ENCODE measurements around the gene PRKCE. TPM values are rescaled to one million over a fixed set of nuclear protein-coding genes. Genes with fewer than 3 reads are reported as not detected.

PRKCE gene
- total RNA-seq, 2 donors from 2014 or later: 10.4 to 13.8 TPM

- DNase-seq (ENCODE audit: low spot score in 2 of 2) (no peak), ATAC-seq (no peak)
- Mint-ChIP-seq H3K9me3 (peaks cover 4 to 10% of the 10 kb centered on the region in 2 donors), H3K27ac (no peak overlapping the region), H3K36me3 (peaks cover 7 to 9% of the 10 kb centered on the region in 2 donors)
These were observed 92.3 kb downstream of the PRKCE start for GRCh38 chr2:45743531-45744396.

- H3K27ac Mint-ChIP-seq: no peak overlapping the region
- peaks cover 7 to 9% of the 10 kb centered on the region in 2 donors for H3K36me3 Mint-ChIP-seq
- ATAC-seq (no peak), DNase-seq (ENCODE audit: low spot score in 2 of 2) (no peak)
- peaks cover 4 to 10% of the 10 kb centered on the region in 2 donors for H3K9me3 Mint-ChIP-seq
These were observed 93.8 kb downstream of the PRKCE start for GRCh38 chr2:45745231-45745630.

- H3K27ac Mint-ChIP-seq: no peak overlapping the region
- ATAC-seq: no peak
- H3K9me3 Mint-ChIP-seq: peaks cover 4 to 10% of the 10 kb centered on the region in 2 donors
- no peak for DNase-seq (ENCODE audit: low spot score in 2 of 2)
- H3K36me3 Mint-ChIP-seq: peaks cover 7 to 9% of the 10 kb centered on the region in 2 donors
These were observed 95.4 kb downstream of the PRKCE start for GRCh38 chr2:45746888-45747287.

- H3K27ac Mint-ChIP-seq: no peak overlapping the region
- peaks cover 4 to 10% of the 10 kb centered on the region in 2 donors for H3K9me3 Mint-ChIP-seq
- ATAC-seq: no peak
- H3K36me3 Mint-ChIP-seq: peaks cover 7 to 9% of the 10 kb centered on the region in 2 donors
- no peak for DNase-seq (ENCODE audit: low spot score in 2 of 2)
These were observed 95.9 kb downstream of the PRKCE start for GRCh38 chr2:45747363-45747762.

GRCh38 chr2:45748239-45748638, 96.8 kb downstream of the PRKCE start:
- DNase-seq (ENCODE audit: low spot score in 2 of 2) (no peak), ATAC-seq (no peak)
- Mint-ChIP-seq H3K36me3 (peaks cover 7 to 9% of the 10 kb centered on the region in 2 donors), H3K9me3 (peaks cover 4 to 10% of the 10 kb centered on the region in 2 donors), H3K27ac (no peak overlapping the region)

GRCh38 chr2:45750001-45750400, 98.5 kb downstream of the PRKCE start:
- H3K36me3 Mint-ChIP-seq: peaks cover 7 to 9% of the 10 kb centered on the region in 2 donors
- peaks cover 4 to 10% of the 10 kb centered on the region in 2 donors for H3K9me3 Mint-ChIP-seq
- DNase-seq (ENCODE audit: low spot score in 2 of 2): no peak
- H3K27ac Mint-ChIP-seq: peak overlapping the region; percentile 91 to 92
- peak in 1 of 2 donors; percentile 2 for ATAC-seq

- DNase-seq (ENCODE audit: low spot score in 2 of 2) (no peak), ATAC-seq (peak; percentile 96 to 98)
- Mint-ChIP-seq H3K27ac (peak overlapping the region; percentile 91 to 92), H3K9me3 (peaks cover 4 to 10% of the 10 kb centered on the region in 2 donors), H3K36me3 (peaks cover 7 to 9% of the 10 kb centered on the region in 2 donors)
These were observed 99.0 kb downstream of the PRKCE start for GRCh38 chr2:45750484-45750883.

- Mint-ChIP-seq H3K27ac (no peak overlapping the region), H3K9me3 (no peaks in the 10 kb centered on the region), H3K36me3 (no peaks in the 10 kb centered on the region)
- ATAC-seq: no peak
- no peak for DNase-seq (ENCODE audit: low spot score in 2 of 2)
These were observed 101.9 kb downstream of the PRKCE start for GRCh38 chr2:45753381-45753780.

- H3K36me3 Mint-ChIP-seq: no peaks in the 10 kb centered on the region
- no peaks in the 10 kb centered on the region for H3K9me3 Mint-ChIP-seq
- ATAC-seq: no peak
- no peak overlapping the region for H3K27ac Mint-ChIP-seq
- DNase-seq (ENCODE audit: low spot score in 2 of 2): no peak
These were observed 102.9 kb downstream of the PRKCE start for GRCh38 chr2:45754131-45755010.

GRCh38 chr2:45755585-45756335, 104.3 kb downstream of the PRKCE start:
- Mint-ChIP-seq H3K27ac (peak overlapping the region in 1 of 2 donors; percentile 25), H3K9me3 (no peaks in the 10 kb centered on the region), H3K36me3 (no peaks in the 10 kb centered on the region)
- ATAC-seq: no peak
- DNase-seq (ENCODE audit: low spot score in 2 of 2): no peak

- Mint-ChIP-seq H3K27ac (no peak overlapping the region), H3K36me3 (no peaks in the 10 kb centered on the region), H3K9me3 (no peaks in the 10 kb centered on the region)
- DNase-seq (ENCODE audit: low spot score in 2 of 2): no peak
- ATAC-seq: no peak
These were observed 106.5 kb downstream of the PRKCE start for GRCh38 chr2:45758018-45758417.

GRCh38 chr2:45759310-45759851, 107.9 kb downstream of the PRKCE start:
- Mint-ChIP-seq H3K27ac (no peak overlapping the region), H3K36me3 (no peaks in the 10 kb centered on the region), H3K9me3 (no peaks in the 10 kb centered on the region)
- no peak for DNase-seq (ENCODE audit: low spot score in 2 of 2)
- ATAC-seq: no peak

GRCh38 chr2:45761635-45762034, 110.2 kb downstream of the PRKCE start:
- ATAC-seq (no peak), DNase-seq (ENCODE audit: low spot score in 2 of 2) (no peak)
- H3K36me3 Mint-ChIP-seq: no peaks in the 10 kb centered on the region
- no peak overlapping the region for H3K27ac Mint-ChIP-seq
- H3K9me3 Mint-ChIP-seq: no peaks in the 10 kb centered on the region

GRCh38 chr2:45763255-45763654, 111.8 kb downstream of the PRKCE start:
- Mint-ChIP-seq H3K36me3 (no peaks in the 10 kb centered on the region), H3K9me3 (no peaks in the 10 kb centered on the region), H3K27ac (no peak overlapping the region)
- DNase-seq (ENCODE audit: low spot score in 2 of 2): no peak
- no peak for ATAC-seq

- H3K36me3 Mint-ChIP-seq: no peaks in the 10 kb centered on the region
- no peak for ATAC-seq
These were observed 112.3 kb downstream of the PRKCE start for GRCh38 chr2:45763797-45764196.

GRCh38 chr2:45765007-45765727, 113.7 kb downstream of the PRKCE start:
- Mint-ChIP-seq H3K9me3 (no peaks in the 10 kb centered on the region), H3K27ac (no peak overlapping the region), H3K36me3 (no peaks in the 10 kb centered on the region)
- ATAC-seq: no peak
- no peak for DNase-seq (ENCODE audit: low spot score in 2 of 2)

More at GRCh38 chr2:45763797-45764196, 112.3 kb downstream of the PRKCE start:
- no peak overlapping the region for H3K27ac Mint-ChIP-seq
- DNase-seq (ENCODE audit: low spot score in 2 of 2): no peak
- no peaks in the 10 kb centered on the region for H3K9me3 Mint-ChIP-seq
